Liver (tissue), 9 donors: ENCODE measurements around the gene ESRRA. TPM values are rescaled to one million over a fixed set of nuclear protein-coding genes. Genes with fewer than 3 reads are reported as not detected.

ENCODE experiments used
- DNase-seq: peaks from one replicate; pipeline ENCODE4 v3.0.0-alpha.2; 2017; ENCODE audit warnings: low spot score
- H3K27ac ChIP-seq, 2 donors: one replicate each; pipeline ENCODE4 v1.7.0; 2013; ENCODE audit warnings: inconsistent platforms in 2 of 2, low read length in 2 of 2, control low read depth in 1 of 2, low read depth in 1 of 2, mild to moderate bottlenecking in 1 of 2
- H3K27me3 ChIP-seq, 4 donors: one replicate each; pipeline versions ENCODE4 v1.6.1 to v1.7.0; 2013; ENCODE audit warnings: low read length in 3 of 4, inconsistent platforms in 1 of 4, mild to moderate bottlenecking in 1 of 4, moderate library complexity in 1 of 4; ENCODE audit not compliant: control insufficient read depth in 4 of 4, insufficient read depth in 4 of 4
- H3K36me3 ChIP-seq, 4 donors: one replicate each; pipeline versions ENCODE4 v1.6.1 to v1.7.0; 2013; ENCODE audit warnings: low read length in 3 of 4, mild to moderate bottlenecking in 3 of 4, low read depth in 1 of 4, moderate library complexity in 1 of 4; ENCODE audit not compliant: control insufficient read depth in 4 of 4, insufficient read depth in 3 of 4
- H3K4me1 ChIP-seq, 4 donors: one replicate each; pipeline versions ENCODE4 v1.6.1 to v1.7.0; 2013; ENCODE audit warnings: low read length in 3 of 4, mild to moderate bottlenecking in 3 of 4, moderate library complexity in 1 of 4; ENCODE audit not compliant: control insufficient read depth in 4 of 4, insufficient read depth in 4 of 4
- H3K4me3 ChIP-seq, 3 donors: one replicate each; pipeline versions ENCODE4 v1.6.1 to v1.7.0; 2013; ENCODE audit warnings: low read length in 3 of 3, control low read depth in 1 of 3, low read depth in 1 of 3, mild to moderate bottlenecking in 1 of 3
- H3K9ac ChIP-seq, 2 donors: one replicate each; pipeline ENCODE4 v1.7.0; 2013; ENCODE audit warnings: low read length in 2 of 2, mild to moderate bottlenecking in 2 of 2, moderate library complexity in 2 of 2, control low read depth in 1 of 2, low read depth in 1 of 2
- H3K9me3 ChIP-seq, 4 donors: one replicate each; pipeline versions ENCODE4 v1.6.1 to v1.7.0; 2013; ENCODE audit warnings: low read length in 3 of 4; ENCODE audit not compliant: control insufficient read depth in 4 of 4
- ATF3 ChIP-seq: IDR thresholded peaks from 2 replicates; pipeline ENCODE4 v1.6.1; 2016; ENCODE audit warnings: antibody characterized with exemption
- EGR1 ChIP-seq, 2 donors: IDR thresholded peaks; 2 replicates each; pipeline ENCODE4 v1.6.1; 2016 to 2018; ENCODE audit warnings: antibody characterized with exemption in 2 of 2, low read depth in 2 of 2
- FOXA1 ChIP-seq: IDR thresholded peaks from 2 replicates; pipeline ENCODE4 v1.6.1; 2016; ENCODE audit warnings: antibody characterized with exemption
- FOXA2 ChIP-seq: IDR thresholded peaks from 2 replicates; pipeline ENCODE4 v1.6.1; 2016; ENCODE audit warnings: antibody characterized with exemption
- GABPA ChIP-seq, 2 donors: IDR thresholded peaks in 1 of 2; conservative IDR thresholded peaks in 1 of 2; 2 replicates each; pipeline ENCODE4 v1.6.1; 2016; ENCODE audit warnings: antibody characterized with exemption in 2 of 2, mild to moderate bottlenecking in 1 of 2, moderate library complexity in 1 of 2
- HNF4A ChIP-seq, 2 donors: conservative IDR thresholded peaks; 2 replicates each; pipeline ENCODE4 v1.6.1; 2016; ENCODE audit warnings: antibody characterized with exemption in 2 of 2, mild to moderate bottlenecking in 2 of 2
- HNF4G ChIP-seq: IDR thresholded peaks from 2 replicates; pipeline ENCODE4 v1.6.1; 2016; ENCODE audit warnings: antibody characterized with exemption
- JUND ChIP-seq, 2 donors: IDR thresholded peaks; 2 replicates each; pipeline ENCODE4 v1.6.1; 2016; ENCODE audit warnings: antibody characterized with exemption in 2 of 2
- NR2F2 ChIP-seq: IDR thresholded peaks from 2 replicates; pipeline ENCODE4 v1.6.1; 2016; ENCODE audit warnings: antibody characterized with exemption
- RAD21 ChIP-seq, 2 donors: IDR thresholded peaks; 2 replicates each; pipeline ENCODE4 v1.6.1; 2016; ENCODE audit warnings: antibody characterized with exemption in 2 of 2, mild to moderate bottlenecking in 2 of 2
- RXRA ChIP-seq, 2 donors: IDR thresholded peaks; 2 replicates each; pipeline ENCODE4 v1.6.1; 2017 to 2018; ENCODE audit warnings: antibody characterized with exemption in 2 of 2, mild to moderate bottlenecking in 1 of 2
- SP1 ChIP-seq: IDR thresholded peaks from 2 replicates; pipeline ENCODE4 v1.6.1; 2018; ENCODE audit warnings: antibody characterized with exemption, mild to moderate bottlenecking
- YY1 ChIP-seq: IDR thresholded peaks from 2 replicates; pipeline ENCODE4 v1.6.1; 2016; ENCODE audit warnings: antibody characterized with exemption, mild to moderate bottlenecking
- ZBTB33 ChIP-seq: IDR thresholded peaks from 2 replicates; pipeline ENCODE4 v1.6.1; 2016; ENCODE audit warnings: antibody characterized with exemption
- WGBS: extraction: QIAGEN DNeasy Blood & Tissue Kit; methylation state at CpG from one replicate; pipeline ENCODE4 v1.1.7; 2013; 5-methylcytosine and 5-hydroxymethylcytosine counted together
- polyA plus RNA-seq, 2 donors: library from polyadenylated mRNA; stranded (reverse) in 1 of 2; unstranded in 1 of 2; fragments of 200-250 nt in 1 of 2; fragments of >200 nt in 1 of 2; fragmentation: Nextera tagmentation in 1 of 2; extraction: Ambion mirVana in 1 of 2; gene quantifications; one replicate each; pipeline versions ENCODE4 v1.2.1 to v1.2.3, GENCODE V29; 2013 to 2015
- total RNA-seq, 2 donors: library from RNA; depleted of rRNA; stranded (reverse); fragments of >200 nt; gene quantifications; one replicate each; pipeline ENCODE4 v1.2.3, GENCODE V29; 2014
- TF ChIP-seq, protein P1 (sequence below): IDR thresholded peaks from 2 replicates; pipeline ENCODE4 v1.6.1; 2016; ENCODE audit warnings: antibody characterized with exemption, mild to moderate bottlenecking
- TF ChIP-seq, protein P2 (sequence below): fragments of 150-350 bp; IDR thresholded peaks from 2 replicates; pipeline ENCODE4 v1.5.1; 2017; ENCODE audit warnings: improper control_type of control experiment, low read depth, low read length; ENCODE audit not compliant: missing input control
- donor health status: healthy.
- donor health status: healthy.
- donor health status: healthy.
- donor health status: healthy.
- donor health status: healthy.

The ESRRA gene
- total and polyA plus RNA-seq, 4 donors = 13.9 to 64.8 (median 37.5) TPM

- H3K4me1 ChIP-seq = peaks cover 5 to 17% (median 14%) of the 10 kb centered on the region in 4 donors
- TF ChIP-seq, protein P1, sequence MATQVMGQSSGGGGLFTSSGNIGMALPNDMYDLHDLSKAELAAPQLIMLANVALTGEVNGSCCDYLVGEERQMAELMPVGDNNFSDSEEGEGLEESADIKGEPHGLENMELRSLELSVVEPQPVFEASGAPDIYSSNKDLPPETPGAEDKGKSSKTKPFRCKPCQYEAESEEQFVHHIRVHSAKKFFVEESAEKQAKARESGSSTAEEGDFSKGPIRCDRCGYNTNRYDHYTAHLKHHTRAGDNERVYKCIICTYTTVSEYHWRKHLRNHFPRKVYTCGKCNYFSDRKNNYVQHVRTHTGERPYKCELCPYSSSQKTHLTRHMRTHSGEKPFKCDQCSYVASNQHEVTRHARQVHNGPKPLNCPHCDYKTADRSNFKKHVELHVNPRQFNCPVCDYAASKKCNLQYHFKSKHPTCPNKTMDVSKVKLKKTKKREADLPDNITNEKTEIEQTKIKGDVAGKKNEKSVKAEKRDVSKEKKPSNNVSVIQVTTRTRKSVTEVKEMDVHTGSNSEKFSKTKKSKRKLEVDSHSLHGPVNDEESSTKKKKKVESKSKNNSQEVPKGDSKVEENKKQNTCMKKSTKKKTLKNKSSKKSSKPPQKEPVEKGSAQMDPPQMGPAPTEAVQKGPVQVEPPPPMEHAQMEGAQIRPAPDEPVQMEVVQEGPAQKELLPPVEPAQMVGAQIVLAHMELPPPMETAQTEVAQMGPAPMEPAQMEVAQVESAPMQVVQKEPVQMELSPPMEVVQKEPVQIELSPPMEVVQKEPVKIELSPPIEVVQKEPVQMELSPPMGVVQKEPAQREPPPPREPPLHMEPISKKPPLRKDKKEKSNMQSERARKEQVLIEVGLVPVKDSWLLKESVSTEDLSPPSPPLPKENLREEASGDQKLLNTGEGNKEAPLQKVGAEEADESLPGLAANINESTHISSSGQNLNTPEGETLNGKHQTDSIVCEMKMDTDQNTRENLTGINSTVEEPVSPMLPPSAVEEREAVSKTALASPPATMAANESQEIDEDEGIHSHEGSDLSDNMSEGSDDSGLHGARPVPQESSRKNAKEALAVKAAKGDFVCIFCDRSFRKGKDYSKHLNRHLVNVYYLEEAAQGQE = no peak
- TF ChIP-seq RXRA (IDR thresholded peaks at IDR 0.05) = no peak
- no peak for TF ChIP-seq SP1
- no peak for TF ChIP-seq FOXA2
- no peak for TF ChIP-seq YY1
- peaks cover 0 to 9% (median 3%) of the 10 kb centered on the region in 4 donors for H3K36me3 ChIP-seq
- no peaks in the 10 kb centered on the region for H3K27me3 ChIP-seq
- DNase-seq = no peak
- no peak overlapping the region for H3K9ac ChIP-seq
- no peak overlapping the region for H3K27ac ChIP-seq
- no peak overlapping the region for H3K4me3 ChIP-seq
- 94% methylated on average over 35 of the region's 35 CpGs for WGBS
- no peaks in the 10 kb centered on the region for H3K9me3 ChIP-seq
Observed at GRCh38 chr11:64265176-64266160, 39.9 kb upstream of the ESRRA start.

DNA sequence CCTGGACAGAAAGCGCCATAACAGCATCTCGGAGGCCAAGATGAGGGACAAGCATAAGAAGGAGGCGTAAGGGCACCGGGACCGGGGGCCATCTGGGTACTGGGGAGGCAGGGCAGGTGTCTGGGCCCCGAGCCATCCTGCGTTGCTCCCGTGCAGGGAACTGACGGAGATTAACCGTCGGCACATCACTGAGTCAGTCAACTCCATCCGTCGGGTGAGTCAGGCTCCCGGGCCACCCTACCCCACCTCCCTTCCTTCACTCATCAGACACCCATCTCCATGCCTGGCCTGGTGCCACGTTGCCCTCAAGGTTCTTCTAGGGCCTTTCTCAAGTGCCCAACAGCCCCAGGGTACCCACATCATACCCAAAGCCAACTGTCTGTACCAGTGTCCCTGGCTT lies 39.0 kb upstream of the ESRRA start:
- H3K36me3 ChIP-seq = peaks cover 0 to 9% (median 3%) of the 10 kb centered on the region in 4 donors
- no peak for DNase-seq
- H3K27ac ChIP-seq = no peak overlapping the region
- no peak for TF ChIP-seq HNF4A (conservative IDR thresholded peaks at IDR 0.05)
- TF ChIP-seq HNF4G = no peak
- TF ChIP-seq YY1 = no peak
- no peak for TF ChIP-seq FOXA2
- TF ChIP-seq SP1 = no peak
- TF ChIP-seq GABPA (IDR thresholded peaks at IDR 0.05 in 1 of 2, conservative IDR thresholded peaks at IDR 0.05 in 1 of 2) = no peak
- no peak for TF ChIP-seq RAD21 (IDR thresholded peaks at IDR 0.05)
- TF ChIP-seq NR2F2 = no peak
- TF ChIP-seq ZBTB33 = no peak
- TF ChIP-seq EGR1 (IDR thresholded peaks at IDR 0.05; ENCODE audit: low read depth in 2 of 2) = no peak
- TF ChIP-seq RXRA (IDR thresholded peaks at IDR 0.05) = no peak
- TF ChIP-seq, protein P2, sequence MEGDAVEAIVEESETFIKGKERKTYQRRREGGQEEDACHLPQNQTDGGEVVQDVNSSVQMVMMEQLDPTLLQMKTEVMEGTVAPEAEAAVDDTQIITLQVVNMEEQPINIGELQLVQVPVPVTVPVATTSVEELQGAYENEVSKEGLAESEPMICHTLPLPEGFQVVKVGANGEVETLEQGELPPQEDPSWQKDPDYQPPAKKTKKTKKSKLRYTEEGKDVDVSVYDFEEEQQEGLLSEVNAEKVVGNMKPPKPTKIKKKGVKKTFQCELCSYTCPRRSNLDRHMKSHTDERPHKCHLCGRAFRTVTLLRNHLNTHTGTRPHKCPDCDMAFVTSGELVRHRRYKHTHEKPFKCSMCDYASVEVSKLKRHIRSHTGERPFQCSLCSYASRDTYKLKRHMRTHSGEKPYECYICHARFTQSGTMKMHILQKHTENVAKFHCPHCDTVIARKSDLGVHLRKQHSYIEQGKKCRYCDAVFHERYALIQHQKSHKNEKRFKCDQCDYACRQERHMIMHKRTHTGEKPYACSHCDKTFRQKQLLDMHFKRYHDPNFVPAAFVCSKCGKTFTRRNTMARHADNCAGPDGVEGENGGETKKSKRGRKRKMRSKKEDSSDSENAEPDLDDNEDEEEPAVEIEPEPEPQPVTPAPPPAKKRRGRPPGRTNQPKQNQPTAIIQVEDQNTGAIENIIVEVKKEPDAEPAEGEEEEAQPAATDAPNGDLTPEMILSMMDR = no peak
- TF ChIP-seq JUND (IDR thresholded peaks at IDR 0.05) = no peak
- TF ChIP-seq ATF3 = no peak
- TF ChIP-seq FOXA1 = no peak
- TF ChIP-seq, protein P1 = no peak
- whole genome bisulfite sequencing = 97% methylated on average over 15 of the region's 15 CpGs
- H3K4me3 ChIP-seq = no peak overlapping the region
- H3K4me1 ChIP-seq = peaks cover 5 to 17% (median 14%) of the 10 kb centered on the region in 4 donors
- H3K27me3 ChIP-seq = no peaks in the 10 kb centered on the region
- no peaks in the 10 kb centered on the region for H3K9me3 ChIP-seq
- H3K9ac ChIP-seq = no peak overlapping the region
